Stimulated activated CD4-positive, alpha-beta T cell treated with anti-CD3 and anti-CD28 coated beads, TNF-alpha, amount 100 ng/mL, for 24 hours (primary cell): Measurements from ENCODE around the gene JAZF1.
"Not testable (repeated sequence)": the region's sequence is repeated elsewhere in the genome, so short reads cannot be mapped to it uniquely, and the experiment has no call there.

Experiments used
- DNase-seq, 3 experiments: peaks; one replicate each; pipeline ENCODE4 v3.0.0-alpha.2; 2020; ENCODE audit warnings: low read depth in 3 of 3

JAZF1 gene

GRCh38 chr7:27873981-27874957, 306.3 kb downstream of the JAZF1 start:
- no peak for DNase-seq

- DNase-seq = no peak
Measured at GRCh38 chr7:27872356-27873275, 308.0 kb downstream of the JAZF1 start.

- no peak for DNase-seq
Measured at GRCh38 chr7:27871866-27872265, 308.7 kb downstream of the JAZF1 start.

- DNase-seq = no peak
Measured at GRCh38 chr7:27871086-27871485, 309.5 kb downstream of the JAZF1 start.

GRCh38 chr7:27870595-27870994, 310.0 kb downstream of the JAZF1 start:
- no peak for DNase-seq

GRCh38 chr7:27869056-27869455, 311.5 kb downstream of the JAZF1 start:
- DNase-seq = no peak

- DNase-seq = no peak
Measured at GRCh38 chr7:27868131-27868550, 312.5 kb downstream of the JAZF1 start.

- no peak for DNase-seq
Measured at GRCh38 chr7:27866828-27867672, 313.5 kb downstream of the JAZF1 start.

GRCh38 chr7:27866256-27866655, 314.3 kb downstream of the JAZF1 start:
- no peak for DNase-seq

GRCh38 chr7:27863880-27864279, 316.7 kb downstream of the JAZF1 start:
- DNase-seq = no peak

GRCh38 chr7:27861747-27862146, 318.8 kb downstream of the JAZF1 start:
- no peak for DNase-seq

GRCh38 chr7:27860800-27861199, 319.8 kb downstream of the JAZF1 start:
- no peak for DNase-seq

- not testable (repeated sequence) for DNase-seq
Measured at GRCh38 chr7:27856703-27857485, 323.7 kb downstream of the JAZF1 start.

- no peak for DNase-seq
Measured at GRCh38 chr7:27850531-27850930, 330.1 kb downstream of the JAZF1 start.

- DNase-seq = no peak
Measured at GRCh38 chr7:27846388-27846787, 334.2 kb downstream of the JAZF1 start.

- DNase-seq = no peak
Measured at GRCh38 chr7:27843584-27844305, 336.9 kb downstream of the JAZF1 start.

GRCh38 chr7:27842851-27843250, 337.7 kb downstream of the JAZF1 start:
- DNase-seq = no peak

- no peak for DNase-seq
Measured at GRCh38 chr7:27842094-27842692, 338.4 kb downstream of the JAZF1 start.

- DNase-seq = no peak
Measured at GRCh38 chr7:27840760-27841364, 339.7 kb downstream of the JAZF1 start.
